Hindlimb muscle (tissue), 1 donor: Measurements from ENCODE around the gene NWD2. TPM values are rescaled to one million over a fixed set of nuclear protein-coding genes. Genes with fewer than 3 reads are reported as not detected.

Source experiments
- DNase-seq: peaks from one replicate; pipeline ENCODE4 v3.0.0-alpha.2; 2013
- polyA plus RNA-seq: library from polyadenylated mRNA; unstranded; fragments of 120-200 nt; gene quantifications from one replicate; pipeline ENCODE4 v1.2.1, GENCODE V29; 2013; ENCODE audit not compliant: insufficient read length

Gene NWD2
- polyA plus RNA-seq, 1 donor: not detected

GRCh38 chr4:37443137-37443536 lies 198.6 kb downstream of the NWD2 start:
- DNase-seq: no peak

- no peak for DNase-seq
These were observed 200.5 kb downstream of the NWD2 start for GRCh38 chr4:37445023-37445422.

- no peak for DNase-seq
These were observed 201.5 kb downstream of the NWD2 start for GRCh38 chr4:37446016-37446415.

- no peak for DNase-seq
These were observed 203.3 kb downstream of the NWD2 start for GRCh38 chr4:37447886-37448285.

GRCh38 chr4:37450309-37450708 lies 205.8 kb downstream of the NWD2 start:
- DNase-seq: no peak

GRCh38 chr4:37450911-37451310 lies 206.4 kb downstream of the NWD2 start:
- no peak for DNase-seq

GRCh38 chr4:37451656-37452055 lies 207.1 kb downstream of the NWD2 start:
- no peak for DNase-seq

- peak; percentile 32 for DNase-seq
These were observed 208.4 kb downstream of the NWD2 start for GRCh38 chr4:37452952-37453280.

- DNase-seq: peak; percentile 55
These were observed 208.9 kb downstream of the NWD2 start for GRCh38 chr4:37453281-37453998.

- DNase-seq: no peak
These were observed 209.7 kb downstream of the NWD2 start for GRCh38 chr4:37453999-37454800.

GRCh38 chr4:37455301-37456131 lies 211.0 kb downstream of the NWD2 start:
- no peak for DNase-seq

GRCh38 chr4:37461801-37462200 lies 217.3 kb downstream of the NWD2 start:
- no peak for DNase-seq

GRCh38 chr4:37463033-37463856 lies 218.7 kb downstream of the NWD2 start:
- DNase-seq: no peak

GRCh38 chr4:37464373-37465128 lies 220.0 kb downstream of the NWD2 start:
- DNase-seq: peak; percentile 4

- DNase-seq: no peak
These were observed 220.8 kb downstream of the NWD2 start for GRCh38 chr4:37465296-37465695.

GRCh38 chr4:37465845-37466244 lies 221.3 kb downstream of the NWD2 start:
- DNase-seq: no peak

- DNase-seq: no peak
These were observed 222.7 kb downstream of the NWD2 start for GRCh38 chr4:37467223-37467622.

- DNase-seq: no peak
These were observed 223.3 kb downstream of the NWD2 start for GRCh38 chr4:37467824-37468223.

GRCh38 chr4:37469286-37469685 lies 224.7 kb downstream of the NWD2 start:
- DNase-seq: no peak

- DNase-seq: no peak
These were observed 225.7 kb downstream of the NWD2 start for GRCh38 chr4:37470245-37470644.

GRCh38 chr4:37471093-37471492 lies 226.6 kb downstream of the NWD2 start:
- no peak for DNase-seq

- no peak for DNase-seq
These were observed 227.4 kb downstream of the NWD2 start for GRCh38 chr4:37471971-37472370.
